ENCODE results near the gene CAMK1G.

DNA sequence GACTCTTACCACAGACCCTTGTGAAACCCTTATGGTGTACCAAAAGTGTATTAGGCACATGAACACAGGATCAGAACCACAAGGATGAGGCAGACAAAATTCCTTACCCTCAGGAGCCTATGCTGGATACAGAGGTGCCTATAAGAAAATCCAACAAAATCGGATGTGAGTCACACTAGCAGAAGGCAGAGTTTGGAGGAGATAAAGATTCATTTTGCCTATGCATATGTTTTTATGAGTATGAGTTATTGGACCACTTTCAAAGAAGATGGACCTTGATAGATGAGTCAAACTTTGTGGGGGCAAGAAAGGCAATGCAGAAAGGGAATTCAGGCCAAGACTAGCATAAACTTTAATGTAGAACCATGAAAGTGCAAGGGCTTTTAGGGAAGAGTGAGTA, 17.0 kb downstream of the CAMK1G start:
- TF ChIP-seq SMC3 (IDR thresholded peaks at IDR 0.05; ENCODE audit: borderline replicate concordance, low read length): no peak
- no peak for TF ChIP-seq ATF7 (IDR thresholded peaks at IDR 0.05; ENCODE audit: low read depth)

All from GM12878 (cell line).